Occipital lobe (tissue), 2 donors: ENCODE data around the gene POU4F2. TPM values are rescaled to one million over a fixed set of nuclear protein-coding genes. Genes with fewer than 3 reads are reported as not detected.
"Not testable (repeated sequence)": the region's sequence is repeated elsewhere in the genome, so short reads cannot be mapped to it uniquely, and the experiment has no call there.

ENCODE experiments used
- DNase-seq: peaks from one replicate; lab custom pipeline; 2025; lab: John Stamatoyannopoulos, UW
- total RNA-seq: library from RNA; depleted of rRNA; stranded (reverse); fragments of >200 nt; gene quantifications from one replicate; pipeline ENCODE4 v1.2.3, GENCODE V29; 2014

The POU4F2 gene
- total RNA-seq, 1 donor from 2014 or later, result not detected

GRCh38 chr4:146654687-146655520 is 16.2 kb downstream of the POU4F2 start:
- DNase-seq, result no peak

DNA sequence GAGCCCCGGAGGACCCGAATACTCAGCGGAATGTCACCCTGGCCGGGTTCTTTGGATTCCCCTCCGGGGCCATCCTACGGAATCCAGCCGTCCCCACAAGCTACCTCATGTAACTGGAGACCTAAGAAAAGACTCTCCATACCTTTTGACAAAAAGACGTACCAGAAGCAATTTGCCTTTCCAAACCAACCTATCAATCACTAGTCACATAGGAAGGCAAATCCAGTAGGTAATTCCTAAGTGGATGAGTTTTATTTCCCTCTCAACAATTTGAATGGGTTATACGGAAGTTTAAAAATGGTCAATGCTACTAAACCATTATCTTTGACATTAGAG is 16.8 kb downstream of the POU4F2 start:
- DNase-seq, result no peak

GRCh38 chr4:146661367-146661766 is 22.7 kb downstream of the POU4F2 start:
- no peak for DNase-seq

DNA sequence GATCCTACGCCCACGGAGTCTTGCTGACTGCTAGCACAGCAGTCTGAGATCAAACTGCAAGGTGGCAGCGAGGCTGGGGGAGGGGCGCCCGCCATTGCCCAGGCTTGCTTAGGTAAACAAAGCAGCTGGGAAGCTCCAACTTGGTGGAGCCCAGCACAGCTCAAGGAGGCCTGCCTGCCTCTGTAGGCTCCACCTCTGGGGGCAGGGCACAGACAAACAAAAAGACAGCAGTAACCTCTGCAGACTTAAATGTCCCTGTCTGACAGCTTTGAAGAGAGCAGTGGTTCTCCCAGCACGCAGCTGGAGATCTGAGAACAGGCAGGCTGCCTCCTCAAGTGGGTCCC is 25.2 kb downstream of the POU4F2 start:
- DNase-seq, result not testable (repeated sequence)

- no peak for DNase-seq
Measured at GRCh38 chr4:146674829-146675570, 36.3 kb downstream of the POU4F2 start.

Other genes with a start within 250 kb of the POU4F2 start
- 18.4 TPM for gene SLC10A7, start 117.0 kb upstream of the POU4F2 start, total RNA-seq